ENCODE data around the gene INSIG2.

The INSIG2 gene

GRCh38 chr2:118088051-118089024, at the start of gene INSIG2:
Gene INSIG2, plus strand, starts transcription at chr2:118088471. Its CDS starts 8,086 bp downstream, at chr2:118096557.
- H3K4me3 ChIP-seq (ENCODE audit: low read length), result peak within 1 kb of the TSS; percentile 88
- no peak for TF ChIP-seq ZNF274 (IDR thresholded peaks at IDR 0.05; ENCODE audit: low read depth, low read length)

- H3K4me3 ChIP-seq (ENCODE audit: low read length), result no peak overlapping the region
- no peak for TF ChIP-seq ZNF274 (IDR thresholded peaks at IDR 0.05; ENCODE audit: low read depth, low read length)
Observed at GRCh38 chr2:118040891-118041290, 47.4 kb upstream of the INSIG2 start.

GRCh38 chr2:118044103-118044716, 44.1 kb upstream of the INSIG2 start:
- H3K4me3 ChIP-seq (ENCODE audit: low read length), result no peak overlapping the region

GRCh38 chr2:118044854-118045253, 43.4 kb upstream of the INSIG2 start:
- TF ChIP-seq ZNF274 (IDR thresholded peaks at IDR 0.05; ENCODE audit: low read depth, low read length), result no peak
- no peak overlapping the region for H3K4me3 ChIP-seq (ENCODE audit: low read length)

More at GRCh38 chr2:118044103-118044716, 44.1 kb upstream of the INSIG2 start:
- no peak for TF ChIP-seq ZNF274 (IDR thresholded peaks at IDR 0.05; ENCODE audit: low read depth, low read length)

GRCh38 chr2:118045286-118045685, 43.0 kb upstream of the INSIG2 start:
- TF ChIP-seq ZNF274 (IDR thresholded peaks at IDR 0.05; ENCODE audit: low read depth, low read length), result no peak
- no peak overlapping the region for H3K4me3 ChIP-seq (ENCODE audit: low read length)

GRCh38 chr2:118046634-118047210, 41.5 kb upstream of the INSIG2 start:
- TF ChIP-seq ZNF274 (IDR thresholded peaks at IDR 0.05; ENCODE audit: low read depth, low read length), result no peak
- H3K4me3 ChIP-seq (ENCODE audit: low read length), result no peak overlapping the region

- no peak for TF ChIP-seq ZNF274 (IDR thresholded peaks at IDR 0.05; ENCODE audit: low read depth, low read length)
- H3K4me3 ChIP-seq (ENCODE audit: low read length), result no peak overlapping the region
Observed at GRCh38 chr2:118047380-118047826, 40.9 kb upstream of the INSIG2 start.

- no peak for TF ChIP-seq ZNF274 (IDR thresholded peaks at IDR 0.05; ENCODE audit: low read depth, low read length)
- H3K4me3 ChIP-seq (ENCODE audit: low read length), result no peak overlapping the region
Observed at GRCh38 chr2:118048401-118048800, 39.9 kb upstream of the INSIG2 start.

- H3K4me3 ChIP-seq (ENCODE audit: low read length), result no peak overlapping the region
- no peak for TF ChIP-seq ZNF274 (IDR thresholded peaks at IDR 0.05; ENCODE audit: low read depth, low read length)
Observed at GRCh38 chr2:118049140-118049815, 39.0 kb upstream of the INSIG2 start.

GRCh38 chr2:118049816-118050140, 38.5 kb upstream of the INSIG2 start:
- H3K4me3 ChIP-seq (ENCODE audit: low read length), result no peak overlapping the region
- TF ChIP-seq ZNF274 (IDR thresholded peaks at IDR 0.05; ENCODE audit: low read depth, low read length), result no peak

GRCh38 chr2:118050386-118050785, 37.9 kb upstream of the INSIG2 start:
- H3K4me3 ChIP-seq (ENCODE audit: low read length), result no peak overlapping the region
- no peak for TF ChIP-seq ZNF274 (IDR thresholded peaks at IDR 0.05; ENCODE audit: low read depth, low read length)

GRCh38 chr2:118050974-118051373, 37.3 kb upstream of the INSIG2 start:
- no peak for TF ChIP-seq ZNF274 (IDR thresholded peaks at IDR 0.05; ENCODE audit: low read depth, low read length)
- no peak overlapping the region for H3K4me3 ChIP-seq (ENCODE audit: low read length)

- no peak for TF ChIP-seq ZNF274 (IDR thresholded peaks at IDR 0.05; ENCODE audit: low read depth, low read length)
- no peak overlapping the region for H3K4me3 ChIP-seq (ENCODE audit: low read length)
Observed at GRCh38 chr2:118051826-118052358, 36.4 kb upstream of the INSIG2 start.

GRCh38 chr2:118052474-118052873, 35.8 kb upstream of the INSIG2 start:
- H3K4me3 ChIP-seq (ENCODE audit: low read length), result no peak overlapping the region
- no peak for TF ChIP-seq ZNF274 (IDR thresholded peaks at IDR 0.05; ENCODE audit: low read depth, low read length)

Measured in GM08714 (cell line).